Stimulated activated CD8-positive, alpha-beta memory T cell treated with anti-CD3 and anti-CD28 coated beads, Interleukin-2, amount 100 ng/mL, for 1 hour (primary cell): ENCODE results near the gene EHD4.
A peak's percentile ranks its signal among the peaks of the same experiment; 100 is the strongest.

Experiments used
- DNase-seq, 2 donors: peaks; one replicate each; pipeline ENCODE4 v3.0.0-alpha.2; 2020; ENCODE audit warnings: low read depth in 2 of 2

EHD4 gene

DNA sequence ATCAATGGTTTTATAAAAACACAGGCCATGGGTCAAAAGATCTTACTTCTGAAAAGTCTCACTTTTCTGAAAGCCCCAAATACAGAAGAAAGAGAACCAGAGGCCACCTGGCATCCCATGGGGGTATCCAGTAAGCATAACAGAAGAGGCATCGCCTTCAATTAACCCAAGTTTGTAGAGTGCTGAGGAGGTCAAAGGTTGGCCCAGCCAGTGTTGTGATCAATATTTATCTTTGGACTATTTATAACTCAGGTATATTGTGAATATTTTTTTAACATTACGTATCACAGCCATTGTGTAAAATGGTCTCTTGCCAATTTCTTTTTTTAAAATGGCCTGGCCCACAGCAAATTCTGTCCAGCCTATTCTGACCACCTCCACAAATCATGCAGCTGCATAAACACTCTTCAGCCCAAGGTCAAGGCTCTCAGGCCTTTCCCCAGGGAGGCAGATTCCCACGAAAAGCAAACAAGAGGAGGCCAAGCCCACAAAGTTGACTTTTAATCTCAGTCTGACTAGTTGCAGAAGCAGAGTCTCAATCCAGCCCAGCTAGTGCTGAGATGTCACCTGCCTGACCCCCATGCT is 52.3 kb downstream of the EHD4 start:
- no peak for DNase-seq

DNA sequence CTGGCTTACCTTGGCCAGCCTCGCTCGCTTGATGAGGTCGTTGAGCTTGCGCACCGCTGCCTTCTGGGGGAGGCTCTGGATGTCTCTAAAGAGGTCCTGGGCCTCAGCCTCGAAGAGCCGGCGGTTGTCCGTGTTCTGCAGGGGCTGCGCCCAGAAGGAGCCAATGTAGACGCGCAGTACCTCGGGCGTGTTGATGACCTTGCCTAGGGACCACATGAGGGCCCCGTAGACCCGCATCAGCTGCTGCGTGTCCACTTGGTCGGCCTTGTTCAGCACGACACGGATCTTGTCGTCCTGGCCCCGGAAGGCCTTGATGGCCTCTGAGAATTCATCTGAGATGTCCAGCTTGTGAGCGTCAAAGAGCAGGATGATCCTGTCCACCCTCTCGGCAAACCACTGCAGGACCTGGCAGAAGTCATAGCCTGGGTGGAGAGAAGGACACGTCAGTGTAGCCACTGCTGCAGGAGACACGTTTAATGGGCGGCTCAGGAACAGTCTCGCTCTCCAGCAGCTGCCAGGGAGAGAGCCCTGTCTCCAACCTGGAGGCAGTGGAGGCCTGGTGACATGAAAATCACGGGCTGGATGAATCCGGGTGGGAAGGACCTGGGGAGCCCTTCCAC is 53.0 kb downstream of the EHD4 start:
- DNase-seq, result no peak

DNA sequence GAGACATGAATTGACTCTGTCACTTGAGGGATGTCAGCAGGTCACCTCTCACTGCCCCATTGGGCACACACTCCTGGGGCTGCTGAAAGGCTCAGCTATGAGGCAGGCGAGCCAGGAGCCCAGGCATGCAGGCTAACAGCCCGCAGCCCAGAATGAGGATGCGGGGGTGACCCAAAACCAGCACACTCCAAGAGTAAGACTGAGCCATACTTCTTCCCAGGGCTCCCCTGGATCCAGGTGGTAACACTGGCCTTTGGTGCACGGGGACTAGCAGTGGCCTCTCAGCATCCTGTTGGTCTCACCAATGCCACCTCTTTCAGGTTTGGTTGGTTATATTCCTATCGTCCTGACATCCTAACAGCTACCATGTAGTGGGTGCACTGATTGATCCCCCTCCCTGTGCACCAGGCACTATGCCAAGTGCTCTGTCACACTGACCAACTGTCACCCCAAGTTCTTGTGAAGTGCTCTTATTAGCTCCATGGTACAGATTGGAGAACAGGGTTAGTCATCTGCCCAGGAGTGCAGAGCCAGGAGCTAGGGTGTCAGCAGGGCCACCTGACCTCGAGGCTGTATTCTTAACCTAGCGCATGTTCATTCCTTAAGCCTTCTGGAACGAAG is 53.7 kb downstream of the EHD4 start:
- no peak for DNase-seq

- no peak for DNase-seq
These were observed 54.5 kb downstream of the EHD4 start for GRCh38 chr15:41917767-41918430.

DNA sequence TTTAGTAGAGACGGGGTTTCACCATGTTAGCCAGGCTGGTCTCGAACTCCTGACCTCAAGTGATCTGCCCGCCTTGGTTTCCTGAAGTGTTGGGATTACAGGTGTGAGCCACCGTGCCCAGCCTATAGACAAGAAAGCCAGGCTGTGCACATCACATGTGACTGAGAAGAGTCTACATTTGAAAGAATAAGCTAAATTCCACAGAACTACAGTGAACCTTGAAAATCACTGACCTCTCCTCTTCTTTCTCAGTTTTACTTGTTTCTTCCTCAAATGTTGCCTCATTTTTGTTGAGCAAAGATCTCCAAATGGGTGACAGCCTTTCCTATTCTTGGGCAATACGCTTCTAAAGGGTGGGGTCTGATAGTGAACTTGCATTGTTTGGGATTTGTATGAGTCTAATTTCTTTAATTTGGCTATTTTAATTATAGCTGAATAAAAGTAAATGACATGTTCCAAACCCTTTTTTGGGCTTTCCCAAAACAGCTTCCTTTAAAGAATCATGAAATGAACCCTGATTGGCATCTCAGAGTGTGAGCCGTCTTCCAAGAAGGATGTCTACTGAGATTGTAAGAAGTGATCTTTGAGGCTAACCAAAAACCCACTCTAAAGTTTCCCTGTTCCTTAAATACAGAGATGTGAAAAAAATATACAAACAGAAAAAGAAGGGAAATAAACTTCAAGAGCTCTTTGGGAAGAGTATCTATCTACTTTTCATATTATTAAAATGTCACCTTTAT is 56.9 kb downstream of the EHD4 start:
- no peak for DNase-seq

DNA sequence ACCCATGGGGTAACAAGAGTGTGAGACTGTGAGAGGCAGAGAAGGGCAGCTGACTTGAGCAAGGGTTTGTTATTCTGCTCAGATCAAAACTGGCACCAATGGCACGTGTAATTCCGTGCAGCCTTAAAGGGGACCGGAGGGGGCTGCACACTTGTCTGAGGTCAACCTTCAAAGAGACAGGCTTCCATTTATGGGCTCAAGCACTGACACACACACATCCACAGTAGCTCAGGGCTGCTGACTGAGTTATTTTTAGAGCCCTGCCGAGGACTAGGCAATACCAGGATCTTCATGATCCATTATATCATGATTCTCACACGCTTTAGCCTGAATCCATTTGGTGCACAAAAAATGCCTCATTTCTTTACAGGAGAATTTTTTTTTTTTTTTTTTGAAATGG is 57.9 kb downstream of the EHD4 start:
- no peak for DNase-seq

- no peak for DNase-seq
These were observed 59.1 kb downstream of the EHD4 start for GRCh38 chr15:41913256-41913655.

DNA sequence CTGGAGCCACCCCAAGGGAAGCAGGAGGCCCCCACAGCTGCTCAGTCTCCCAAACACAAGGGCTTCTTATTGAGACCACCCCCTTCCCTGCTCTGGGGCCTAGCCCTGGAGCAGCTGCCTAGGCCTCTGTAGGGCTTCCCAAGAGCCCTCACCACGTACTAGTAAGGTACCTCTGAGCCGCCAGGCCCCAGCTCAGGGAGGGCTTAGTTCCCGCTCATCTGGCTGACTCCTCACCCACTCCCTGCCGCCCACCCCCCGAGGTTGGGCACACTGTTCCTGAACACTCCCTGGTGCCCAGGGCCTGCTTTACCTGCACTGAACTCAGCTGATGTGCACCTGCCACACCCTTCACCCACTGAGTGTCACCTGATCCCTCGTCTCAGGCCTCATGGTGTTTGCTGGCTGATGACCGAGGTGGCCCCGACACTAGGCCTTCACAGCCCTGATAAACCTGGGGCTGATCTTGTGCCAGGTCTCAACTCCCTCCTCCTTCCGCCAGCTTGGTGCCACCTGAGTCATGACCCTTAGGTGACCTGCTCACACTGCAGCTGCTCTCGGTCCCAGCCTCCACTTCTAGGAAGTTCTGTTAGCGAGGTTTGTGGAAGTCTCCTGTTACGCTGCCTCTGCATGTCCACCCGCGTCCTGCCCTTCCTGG is 60.5 kb downstream of the EHD4 start:
- DNase-seq, result no peak

DNA sequence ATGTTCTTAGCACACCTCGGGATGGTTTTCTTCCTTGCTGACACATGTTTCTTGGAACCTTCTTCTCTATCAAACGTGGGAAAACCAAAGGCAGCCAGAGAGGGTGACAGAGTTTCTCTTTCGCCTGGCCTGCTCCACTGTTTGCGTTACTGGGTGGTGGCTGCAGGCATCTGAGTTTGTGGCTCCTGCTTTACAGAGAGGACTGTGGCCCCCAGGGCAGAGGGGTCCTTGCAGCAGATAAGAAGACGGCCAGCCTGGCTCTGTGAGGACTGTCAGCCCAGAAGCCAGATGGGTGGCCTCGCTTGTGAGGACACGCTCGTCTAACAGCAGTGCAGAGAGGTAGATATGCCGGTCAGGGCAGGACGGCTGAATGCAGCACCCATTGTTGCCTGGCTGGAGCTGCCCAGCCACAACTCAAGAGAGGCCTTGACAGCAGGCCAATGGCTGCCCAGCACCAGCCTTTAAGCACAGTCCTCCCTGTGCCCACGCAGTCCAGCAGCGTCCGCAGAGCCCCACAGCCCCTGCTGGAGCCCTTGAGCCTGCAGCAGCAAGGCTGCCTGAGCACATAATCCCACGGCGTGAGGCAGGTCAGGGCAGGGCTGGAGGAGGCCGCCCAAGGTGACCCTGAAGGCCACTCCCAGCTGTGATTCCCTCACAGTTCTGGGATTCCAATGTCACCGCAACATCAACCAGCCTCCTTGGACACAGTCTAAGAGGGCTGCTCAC is 63.5 kb downstream of the EHD4 start:
- DNase-seq, result no peak

DNA sequence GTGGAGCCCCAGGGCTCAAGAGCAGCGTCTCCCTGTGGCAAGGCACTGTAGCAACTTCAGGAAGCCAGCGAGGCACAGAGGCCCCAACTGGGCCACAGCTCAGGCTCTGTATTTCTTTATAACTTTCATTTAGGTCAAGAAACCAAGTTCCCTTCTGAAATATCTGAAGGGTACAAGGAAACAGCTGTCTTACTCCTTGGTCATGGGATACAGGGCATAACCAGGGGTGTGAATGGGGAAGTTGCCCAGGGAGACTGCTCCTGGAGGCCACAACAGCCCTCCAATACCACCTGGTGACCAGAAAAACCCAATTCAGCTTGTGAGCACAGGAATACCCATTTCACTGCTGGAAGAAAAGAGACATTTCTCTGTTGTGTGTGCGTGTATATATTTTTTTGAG is 65.2 kb downstream of the EHD4 start:
- DNase-seq, result no peak

DNA sequence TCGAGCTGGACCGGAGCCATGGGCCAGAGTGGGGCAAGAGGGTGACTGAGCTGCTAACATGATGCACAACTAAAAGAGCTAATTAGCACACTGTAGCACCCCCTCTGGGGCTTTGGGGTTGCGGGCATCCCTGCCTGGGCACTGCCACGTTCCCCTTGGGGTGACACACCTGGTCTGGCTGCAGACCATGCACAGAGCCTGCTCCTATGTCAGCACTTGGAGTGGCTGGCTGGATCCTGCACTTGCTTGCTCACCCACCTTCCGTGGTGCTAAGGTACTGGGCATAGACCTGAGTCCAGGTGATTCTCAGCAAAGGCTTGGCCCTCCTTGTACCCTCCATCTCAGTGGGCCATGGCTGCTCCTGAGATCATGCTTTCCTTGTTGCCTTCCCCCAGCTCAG is 65.7 kb downstream of the EHD4 start:
- no peak for DNase-seq

- DNase-seq, result no peak
These were observed 67.1 kb downstream of the EHD4 start for GRCh38 chr15:41905036-41905793.

DNA sequence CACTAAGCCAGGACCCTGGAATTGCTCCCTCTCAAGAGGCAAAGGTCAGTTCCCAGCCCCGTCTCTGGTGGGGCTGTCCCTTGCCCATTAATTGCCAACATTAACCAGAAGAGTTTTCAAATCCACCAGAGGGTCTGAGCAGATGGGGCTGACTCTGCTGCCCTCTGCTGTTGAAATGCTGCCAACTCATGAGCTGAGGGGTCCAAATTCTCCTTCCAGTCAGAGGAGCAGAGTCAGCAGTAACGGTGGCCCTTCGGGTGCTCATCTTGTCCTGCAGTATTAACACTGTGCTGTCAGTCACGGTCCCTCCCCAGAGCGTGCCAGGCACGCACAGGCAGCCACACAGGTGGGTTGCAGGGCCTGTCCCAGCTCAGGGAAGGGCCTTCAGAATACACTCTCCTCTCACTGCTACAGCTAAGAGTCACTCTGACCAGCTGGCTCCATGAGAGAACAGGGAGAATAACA is 67.8 kb downstream of the EHD4 start:
- DNase-seq, result peak; percentile 51 to 56

- no peak for DNase-seq
These were observed 68.6 kb downstream of the EHD4 start for GRCh38 chr15:41903782-41904181.

GRCh38 chr15:41901431-41901830 is 70.9 kb downstream of the EHD4 start:
- no peak for DNase-seq

DNA sequence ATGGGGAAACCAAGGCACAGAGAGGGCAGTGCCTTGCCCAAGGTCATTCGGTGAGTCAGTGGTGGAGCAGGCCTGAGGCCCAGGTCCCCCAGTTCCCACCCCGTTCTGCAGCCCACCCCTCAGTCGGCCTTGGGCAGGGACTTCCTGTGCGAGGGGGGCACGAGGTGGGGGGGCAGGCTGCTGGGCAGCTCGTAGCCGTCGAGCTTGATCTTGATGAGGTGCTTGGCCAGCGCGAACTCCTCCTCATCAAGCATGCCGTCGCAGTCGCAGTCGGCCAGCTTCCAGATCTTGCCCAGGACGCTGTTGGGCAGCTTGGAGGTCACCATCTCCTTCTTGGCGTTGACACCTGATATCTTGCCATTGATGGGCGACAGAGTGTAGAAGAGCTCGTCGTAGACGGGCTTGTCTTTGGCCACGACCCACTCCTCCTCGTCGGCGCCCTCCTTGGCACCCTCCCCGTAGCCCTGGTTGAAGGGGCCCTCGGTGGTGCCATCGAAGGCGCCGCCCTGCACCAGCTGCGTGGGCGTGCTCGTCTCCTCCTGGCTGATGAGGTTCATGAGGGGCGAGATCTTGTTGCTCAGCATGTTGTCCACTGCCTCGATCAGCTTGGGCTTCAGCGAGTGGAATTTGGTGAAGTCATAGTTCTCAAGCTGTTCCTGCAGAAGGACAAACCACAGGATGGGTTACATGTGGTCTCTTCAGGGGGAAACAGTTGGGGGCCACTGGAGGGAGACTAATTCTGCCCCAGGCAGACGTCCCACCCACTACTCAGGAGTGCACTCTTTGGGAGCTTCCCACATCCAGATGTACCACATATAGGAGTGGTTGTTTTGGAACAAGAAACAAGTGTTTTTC is 71.6 kb downstream of the EHD4 start:
- no peak for DNase-seq

GRCh38 chr15:41899854-41900442 is 72.4 kb downstream of the EHD4 start:
- DNase-seq, result no peak

DNA sequence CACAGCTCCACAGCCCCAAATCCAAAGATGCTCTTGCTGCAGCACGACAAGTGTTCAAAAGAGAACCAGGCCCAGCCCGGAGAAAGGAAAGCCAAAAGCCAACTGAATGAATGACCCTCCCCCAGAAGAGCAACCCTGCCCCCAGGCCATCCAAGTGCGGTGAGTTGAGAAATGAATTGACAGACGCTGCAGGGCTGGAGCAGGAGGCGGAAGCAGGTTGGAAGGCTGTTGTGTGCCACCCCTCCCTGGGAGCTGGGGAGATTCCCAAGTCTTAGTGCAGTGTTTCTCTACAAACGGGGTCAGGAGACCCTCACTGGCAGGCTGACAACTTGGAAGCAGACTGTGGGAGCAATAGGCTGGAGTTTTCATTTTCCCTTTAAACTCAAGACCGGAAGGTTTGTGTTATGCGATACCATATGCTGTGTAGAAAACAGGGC is 75.0 kb downstream of the EHD4 start:
- no peak for DNase-seq

DNA sequence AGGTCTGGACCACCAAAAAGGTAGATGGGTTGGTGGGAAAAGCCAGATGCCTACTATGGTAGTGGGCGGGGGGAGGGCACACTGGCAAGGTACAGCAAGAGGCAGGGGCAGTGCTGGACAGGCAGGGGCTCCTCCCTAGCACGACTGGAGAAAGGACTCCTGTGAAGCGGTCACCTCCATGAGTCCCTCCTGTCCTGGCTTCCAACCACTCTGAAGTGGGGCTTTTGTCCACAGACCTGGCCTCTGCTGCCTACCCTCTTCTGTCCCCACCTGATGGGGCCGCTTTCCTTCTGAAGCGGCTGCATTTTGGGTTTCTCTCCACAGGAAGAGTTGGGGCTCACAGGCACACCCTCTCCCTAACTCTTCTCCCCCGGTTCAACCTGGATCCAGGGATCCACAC is 75.8 kb downstream of the EHD4 start:
- DNase-seq, result no peak
